GM12872 (cell line): ENCODE results near the gene LRRC38.

Experiments used
- CTCF ChIP-seq: IDR thresholded peaks from 3 replicates; pipeline ENCODE4 v1.5.1; 2011; ENCODE audit warnings: low read depth, mild to moderate bottlenecking, low read length, moderate library complexity; ENCODE audit not compliant: insufficient read depth

LRRC38 gene

DNA sequence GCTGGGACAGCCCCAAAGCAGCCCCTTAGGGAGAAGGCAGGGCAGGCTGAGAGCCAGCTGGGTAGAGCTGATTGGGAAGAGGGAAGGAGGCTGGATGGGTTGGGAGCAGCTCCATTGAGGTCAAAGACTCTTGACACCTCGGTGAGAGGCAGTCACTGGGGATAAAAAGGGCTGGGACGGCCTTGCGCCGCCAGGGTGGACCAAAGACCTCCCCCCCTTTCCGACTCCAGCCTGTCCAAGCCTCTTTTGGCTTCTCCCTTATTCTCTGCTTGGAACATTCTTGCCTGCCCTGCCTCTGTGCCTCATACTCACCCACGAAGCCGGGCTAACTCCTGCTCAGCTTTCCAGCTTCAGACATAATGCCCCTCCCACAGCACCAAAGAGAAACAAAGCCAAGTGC is 51.1 kb downstream of the LRRC38 start:
- TF ChIP-seq CTCF, result no peak

- TF ChIP-seq CTCF, result no peak
Observed at GRCh38 chr1:13461977-13462376, 51.8 kb downstream of the LRRC38 start.

DNA sequence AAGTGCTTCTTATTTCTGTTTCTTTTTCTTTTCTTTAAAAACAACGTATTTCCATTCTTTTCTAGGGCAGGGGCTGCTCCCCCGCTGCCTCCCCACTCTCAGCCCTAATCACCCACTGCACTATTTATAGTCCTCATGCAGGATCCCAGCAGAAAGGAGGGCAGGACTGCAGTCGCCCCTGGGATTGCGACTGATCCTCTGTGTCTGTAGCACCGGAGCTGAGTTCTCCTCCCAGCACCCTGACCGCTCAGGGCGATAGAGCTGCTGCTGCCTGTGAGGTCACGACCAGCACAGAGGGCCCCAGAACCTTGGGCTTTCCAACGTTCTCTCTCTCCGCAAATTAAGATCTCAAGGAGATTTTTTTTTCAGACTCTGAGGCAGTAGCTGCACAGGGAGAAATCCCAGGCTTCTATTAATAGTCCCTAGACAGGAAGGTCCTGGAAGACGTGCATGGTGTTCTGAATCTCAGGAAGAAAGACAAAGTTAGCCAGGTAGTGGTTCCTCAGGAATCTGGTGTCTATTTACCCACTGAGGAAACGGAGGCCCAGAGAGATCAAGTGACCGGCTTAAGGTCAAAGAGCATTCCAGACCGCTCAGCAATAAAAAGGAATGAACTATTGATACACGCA is 56.8 kb downstream of the LRRC38 start:
- no peak for TF ChIP-seq CTCF

- TF ChIP-seq CTCF, result no peak
Observed at GRCh38 chr1:13451399-13451965, 62.3 kb downstream of the LRRC38 start.

DNA sequence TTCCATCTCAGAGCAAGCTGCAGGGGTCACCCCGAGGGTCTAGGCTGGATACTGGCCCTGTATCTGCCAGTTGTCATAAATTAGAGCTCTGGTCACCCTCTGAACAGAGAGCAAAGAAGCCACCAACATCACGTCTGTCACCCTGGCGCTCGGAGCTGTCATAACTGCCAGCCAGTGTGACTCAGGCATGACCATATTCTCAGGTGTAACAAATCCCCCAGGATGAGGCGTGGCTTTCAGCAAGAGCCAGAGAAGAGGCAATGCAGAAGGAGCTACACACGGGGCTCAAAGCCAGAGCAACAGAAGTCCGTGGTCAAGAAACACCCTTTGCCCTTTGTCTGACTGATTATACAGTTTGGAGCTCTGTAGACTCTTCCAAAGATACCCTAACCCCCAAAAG is 63.6 kb downstream of the LRRC38 start:
- TF ChIP-seq CTCF, result no peak

DNA sequence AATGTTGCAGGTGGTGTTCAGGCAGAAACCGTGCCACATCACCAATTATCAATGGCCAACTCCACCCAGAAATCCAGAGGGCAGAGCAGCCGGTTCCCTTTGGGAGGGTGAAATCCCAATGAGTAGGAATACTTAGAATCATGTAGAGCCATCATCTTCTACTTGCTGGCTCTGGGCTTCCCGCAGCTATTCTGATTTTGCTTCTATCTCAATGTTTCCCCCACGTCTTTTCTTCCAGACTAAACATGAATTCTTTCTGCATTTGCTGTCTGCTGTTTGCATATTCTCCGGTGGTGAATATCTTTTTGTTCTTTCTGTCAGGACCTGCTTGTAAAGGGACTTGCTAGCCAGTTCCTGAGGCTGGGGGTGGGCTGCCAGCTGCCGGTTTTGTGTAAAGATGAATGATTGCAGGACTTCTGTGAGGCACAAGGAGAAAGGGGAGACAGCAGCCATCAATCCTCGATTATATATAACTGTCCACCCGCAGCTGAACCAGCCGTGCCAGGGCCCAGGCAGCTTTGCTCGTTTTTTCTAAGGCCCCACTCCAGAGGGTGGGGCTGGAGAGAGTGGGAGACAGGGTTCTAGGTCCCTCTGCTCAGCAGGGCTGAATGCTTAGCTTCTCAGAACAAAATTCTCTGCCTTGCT is 70.3 kb downstream of the LRRC38 start:
- no peak for TF ChIP-seq CTCF

DNA sequence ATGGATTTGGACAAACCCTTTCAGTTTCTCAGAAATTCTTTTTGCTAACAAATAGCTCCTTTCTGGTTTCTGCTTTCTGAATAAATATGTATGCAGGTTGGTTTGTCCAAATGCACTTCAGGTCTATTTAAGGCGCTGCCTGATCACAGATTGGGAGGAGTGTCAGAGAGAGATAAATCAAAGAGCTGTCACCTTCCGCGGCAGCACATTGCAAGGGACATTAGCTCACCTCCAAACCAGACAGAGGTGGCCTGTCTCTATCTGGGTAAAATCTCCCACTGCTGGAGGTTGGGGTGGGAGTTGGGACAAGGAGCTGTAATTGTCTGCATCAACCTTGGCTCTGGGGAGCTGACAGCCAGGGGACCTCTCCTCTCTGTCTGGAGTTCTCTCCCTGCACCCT is 78.3 kb downstream of the LRRC38 start:
- TF ChIP-seq CTCF, result no peak
